Fibroblast of peridontal ligament (primary cell): ENCODE data around the gene SAMD14.
"Not testable (repeated sequence)": the region's sequence is repeated elsewhere in the genome, so short reads cannot be mapped to it uniquely, and the experiment has no call there.

ENCODE experiments used
- DNase-seq: peaks from one replicate; pipeline ENCODE4 v3.0.0-alpha.2; 2010; ENCODE audit errors: extremely low read depth

The SAMD14 gene

GRCh38 chr17:50076591-50077235 is 53.2 kb downstream of the SAMD14 start:
- no peak for DNase-seq

DNA sequence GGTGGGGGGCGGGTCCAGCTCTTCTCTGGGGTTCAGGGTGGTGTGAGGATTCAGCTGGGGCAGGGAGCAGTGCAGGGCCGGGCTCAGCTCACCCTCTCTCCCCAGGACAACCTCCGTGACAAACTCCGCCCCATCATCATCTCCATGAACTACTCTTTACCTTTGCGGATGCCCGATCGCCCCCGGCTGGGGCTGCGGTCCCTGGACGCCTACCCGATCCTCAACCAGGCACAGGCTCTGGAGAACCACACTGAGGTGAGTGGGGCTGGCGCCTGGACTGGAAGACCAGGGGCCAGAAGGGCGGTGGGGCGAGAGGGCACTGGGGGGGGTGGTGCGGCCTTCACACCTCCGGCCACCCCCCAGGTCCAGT is 53.8 kb downstream of the SAMD14 start:
- no peak for DNase-seq

GRCh38 chr17:50075446-50076032 is 54.4 kb downstream of the SAMD14 start:
- no peak for DNase-seq

DNA sequence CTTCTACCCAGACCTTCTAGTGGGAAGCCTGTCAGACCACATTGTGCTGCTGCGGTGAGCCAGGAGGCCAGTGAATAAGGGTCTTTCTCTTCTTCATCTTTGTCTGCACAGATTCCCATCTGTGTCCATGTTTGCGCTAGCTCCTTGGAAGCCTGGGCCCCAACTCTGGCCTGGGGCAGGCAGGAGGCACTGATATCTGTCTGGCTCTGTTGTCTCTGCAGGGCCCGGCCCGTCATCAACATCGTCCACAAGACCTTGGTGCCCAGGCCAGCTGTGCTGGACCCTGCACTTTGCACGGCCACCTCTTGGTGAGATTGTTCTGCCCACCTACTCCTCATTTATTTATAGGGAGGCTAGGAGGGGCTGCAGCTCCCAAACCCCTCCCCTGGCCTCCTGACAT is 55.7 kb downstream of the SAMD14 start:
- DNase-seq: no peak

- DNase-seq: no peak
These were observed 57.0 kb downstream of the SAMD14 start for GRCh38 chr17:50072925-50073324.

DNA sequence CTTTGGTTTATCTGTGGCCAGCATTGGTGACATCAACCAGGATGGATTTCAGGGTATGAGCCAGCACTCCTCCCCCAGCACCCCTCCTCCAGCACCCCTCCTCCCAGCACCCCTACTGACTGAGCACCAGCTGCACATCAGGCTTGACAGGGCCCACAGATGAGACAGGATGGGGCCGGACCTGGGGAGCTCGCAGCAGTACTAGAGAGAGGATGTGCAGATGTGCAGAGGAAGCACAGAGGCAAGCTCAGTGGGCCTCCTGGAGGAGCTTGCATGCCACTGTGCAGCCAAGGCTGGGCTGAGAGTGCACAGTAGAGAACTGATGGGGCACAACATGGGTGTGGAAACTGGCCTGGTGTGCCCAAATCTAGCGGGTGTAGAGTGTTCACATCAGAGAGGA is 57.8 kb downstream of the SAMD14 start:
- DNase-seq: no peak

DNA sequence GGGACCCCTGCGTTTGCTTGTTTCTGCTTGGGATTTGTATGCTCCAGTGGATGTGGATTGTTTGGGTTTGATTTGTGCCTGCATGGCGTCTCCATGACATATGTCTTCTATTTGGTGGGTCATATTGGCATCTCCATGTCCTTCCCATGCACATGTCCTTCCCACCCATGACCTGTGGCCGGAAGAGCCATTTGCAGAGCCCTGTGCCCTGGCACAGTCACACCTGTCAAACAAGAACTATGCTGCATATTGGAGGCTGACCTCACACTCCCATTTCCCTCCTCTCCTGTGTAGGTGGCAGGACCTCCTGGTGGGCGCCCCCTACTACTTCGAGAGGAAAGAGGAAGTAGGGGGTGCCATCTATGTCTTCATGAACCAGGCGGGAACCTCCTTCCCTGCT is 58.3 kb downstream of the SAMD14 start:
- no peak for DNase-seq

GRCh38 chr17:50070908-50071680 is 58.9 kb downstream of the SAMD14 start:
- no peak for DNase-seq

- no peak for DNase-seq
These were observed 62.0 kb downstream of the SAMD14 start for GRCh38 chr17:50067996-50068395.

GRCh38 chr17:50066995-50067394 is 63.0 kb downstream of the SAMD14 start:
- DNase-seq: no peak

GRCh38 chr17:50065056-50065455 is 64.9 kb downstream of the SAMD14 start:
- peak; percentile 28 for DNase-seq

- peak; percentile 85 for DNase-seq
These were observed 65.5 kb downstream of the SAMD14 start for GRCh38 chr17:50064253-50065001.

- DNase-seq: no peak
These were observed 66.3 kb downstream of the SAMD14 start for GRCh38 chr17:50063561-50064252.

- DNase-seq: peak; percentile 44
These were observed 67.4 kb downstream of the SAMD14 start for GRCh38 chr17:50062293-50063243.

DNA sequence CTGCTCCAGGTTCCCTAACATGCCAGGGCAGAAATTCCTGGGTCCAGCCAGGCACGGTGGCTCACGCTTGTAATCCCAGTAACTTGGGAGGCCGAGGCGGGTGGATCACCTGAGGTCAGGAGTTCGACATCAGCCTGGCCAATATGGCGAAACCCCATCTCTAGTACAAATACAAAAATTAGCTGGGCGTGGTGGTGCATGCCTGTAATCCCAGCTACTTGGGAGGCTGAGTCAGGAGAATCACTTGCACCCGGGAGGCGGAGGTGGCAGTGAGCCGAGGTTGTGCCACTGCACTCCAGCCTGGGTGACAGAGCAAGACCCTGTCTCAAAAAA is 68.3 kb downstream of the SAMD14 start:
- not testable (repeated sequence) for DNase-seq

GRCh38 chr17:50060951-50061712 is 68.8 kb downstream of the SAMD14 start:
- peak; percentile 81 for DNase-seq
